CD4-positive, alpha-beta T cell treated with Interleukin-1 beta for 1 hour (primary cell): Measurements from ENCODE around the gene DCBLD1.
"Not testable (repeated sequence)": the region's sequence is repeated elsewhere in the genome, so short reads cannot be mapped to it uniquely, and the experiment has no call there.

Experiments
- DNase-seq, 2 donors: peaks; one replicate each; pipeline ENCODE4 v3.0.0-alpha.2; 2020 to 2022

The DCBLD1 gene

DNA sequence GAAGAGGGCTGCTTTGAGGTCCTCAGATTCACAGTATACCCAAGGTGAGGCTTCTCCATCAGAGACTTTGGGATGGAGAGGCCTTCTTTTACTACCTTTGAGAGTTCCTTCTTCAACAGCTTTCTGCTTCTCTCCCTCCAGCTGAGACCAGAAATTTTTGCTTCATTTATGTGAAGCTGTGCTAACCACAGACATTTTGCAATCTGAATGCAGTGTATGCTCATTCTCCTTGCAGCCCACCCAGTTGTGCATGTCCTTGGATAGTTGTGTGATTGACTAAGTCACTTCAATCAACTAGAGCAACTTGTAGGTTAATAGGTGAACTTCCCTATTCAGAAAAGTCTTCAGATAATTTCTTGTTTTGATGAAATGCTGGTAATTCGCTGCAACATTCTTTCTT is 20.1 kb downstream of the DCBLD1 start:
- no peak for DNase-seq

DNA sequence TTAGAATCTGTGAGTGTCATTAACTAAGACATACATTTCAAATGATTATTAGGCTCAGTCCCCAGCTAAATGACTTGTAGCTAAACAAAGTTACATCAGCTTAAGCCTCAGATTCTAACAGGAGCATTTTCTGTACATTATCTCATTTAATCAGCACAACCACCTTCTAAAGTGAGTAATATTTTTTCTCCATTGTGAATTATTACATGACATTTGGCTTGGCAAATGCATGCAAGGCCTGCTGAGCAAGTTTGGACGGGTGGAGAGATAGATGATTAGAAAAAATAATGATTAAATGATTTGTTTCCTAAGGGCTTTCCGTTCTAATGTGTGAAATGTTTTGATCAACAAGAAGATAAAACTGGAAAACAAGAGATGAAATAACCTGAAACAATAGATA is 20.7 kb downstream of the DCBLD1 start:
- no peak for DNase-seq

DNA sequence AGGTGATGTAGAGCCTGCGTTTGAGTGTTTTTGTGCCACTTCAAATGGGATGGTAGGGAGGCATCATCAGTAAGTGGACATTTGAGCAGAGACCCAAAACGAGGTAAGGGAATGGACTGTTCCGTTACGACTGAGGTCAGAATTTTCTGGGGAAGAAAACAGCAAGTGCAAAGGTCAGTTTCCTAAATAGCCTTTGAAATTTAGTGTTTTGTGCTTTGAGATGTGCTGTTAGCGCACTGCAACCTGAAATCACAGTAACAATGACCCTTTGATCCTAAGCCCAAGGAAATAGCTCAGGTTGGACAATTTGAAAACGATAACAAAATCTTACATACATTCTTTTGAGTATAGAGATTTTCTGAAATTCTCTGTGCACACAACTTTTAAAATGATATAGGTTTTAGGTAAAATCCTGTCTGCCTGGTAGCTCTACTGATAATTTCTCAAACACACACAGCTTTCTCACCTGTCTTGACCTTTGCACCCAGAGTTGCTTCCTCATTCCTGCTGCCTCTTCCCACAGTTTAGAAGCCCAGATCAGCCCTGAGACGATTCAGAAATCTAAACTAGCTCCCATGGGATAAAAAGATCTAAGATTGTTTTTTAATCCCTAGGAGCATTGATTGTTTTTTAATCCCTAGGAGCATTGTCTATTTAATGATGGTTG is 22.1 kb downstream of the DCBLD1 start:
- DNase-seq: no peak

DNA sequence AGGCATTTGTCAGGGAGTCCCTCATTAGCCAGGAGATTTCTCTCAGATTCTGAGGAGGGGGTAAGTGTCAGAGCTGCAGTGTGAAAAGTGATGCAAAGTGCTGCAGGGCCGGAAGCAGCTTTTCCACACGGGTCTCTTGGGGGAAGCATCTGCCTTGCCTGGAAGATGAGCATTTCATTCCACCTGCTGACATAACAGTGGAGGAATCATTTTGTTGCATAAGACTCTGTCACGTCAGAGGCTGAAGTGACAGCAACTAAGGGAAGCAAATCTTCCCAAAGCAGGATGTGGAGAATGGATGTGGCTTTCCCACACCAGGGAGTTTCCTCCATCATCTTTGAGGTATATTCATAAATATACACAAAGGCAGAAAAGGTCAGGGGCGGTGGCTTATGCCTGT is 22.8 kb downstream of the DCBLD1 start:
- no peak for DNase-seq

DNA sequence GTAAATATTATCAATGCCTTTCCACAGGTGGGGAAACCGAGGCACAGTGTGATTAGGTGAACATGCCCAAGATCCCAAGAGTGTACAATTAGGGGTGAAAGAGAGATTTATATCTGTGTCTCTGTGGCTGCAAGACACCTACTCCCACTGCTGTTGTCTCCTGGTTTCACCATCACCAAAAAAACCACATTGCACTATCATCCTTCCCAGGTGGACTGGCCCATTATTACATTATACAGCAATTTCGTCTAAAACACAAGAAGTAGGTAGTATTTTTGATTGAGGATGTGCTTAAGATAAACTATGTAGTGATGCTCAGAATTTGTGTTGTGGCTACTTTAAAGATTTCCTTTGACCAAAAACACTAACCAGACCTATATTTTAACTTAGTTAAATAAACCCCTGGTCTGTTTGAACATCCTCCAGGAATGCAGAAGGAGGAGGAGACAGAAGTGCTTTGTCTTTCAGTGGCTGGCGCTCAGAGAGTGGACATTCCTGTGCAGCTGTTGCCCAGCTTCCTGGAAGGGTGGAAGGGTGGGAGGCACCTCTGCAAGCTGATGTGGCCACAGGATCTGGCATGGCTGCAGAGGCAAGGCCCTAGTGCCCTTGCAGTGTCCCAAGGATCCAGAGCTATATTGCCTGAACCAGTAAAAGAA is 23.8 kb downstream of the DCBLD1 start:
- no peak for DNase-seq

DNA sequence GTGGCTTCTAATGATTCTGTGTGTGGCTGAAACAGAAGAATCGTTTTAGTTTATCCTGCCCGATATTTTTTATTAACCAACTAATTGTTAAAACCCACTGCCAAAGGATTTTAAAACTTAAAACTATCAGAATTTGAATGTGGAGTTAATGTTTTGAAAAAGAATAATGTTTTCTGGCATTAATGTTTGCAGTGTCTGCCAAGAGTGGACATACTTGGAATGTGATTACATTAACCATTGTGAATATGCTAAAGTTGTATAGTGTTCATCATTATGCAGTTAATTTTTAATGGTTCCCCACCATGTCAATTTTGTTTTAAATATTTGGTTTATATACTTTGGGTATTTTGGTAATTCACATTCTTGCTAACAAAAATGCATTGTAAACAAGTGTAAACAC is 24.4 kb downstream of the DCBLD1 start:
- DNase-seq: no peak

DNA sequence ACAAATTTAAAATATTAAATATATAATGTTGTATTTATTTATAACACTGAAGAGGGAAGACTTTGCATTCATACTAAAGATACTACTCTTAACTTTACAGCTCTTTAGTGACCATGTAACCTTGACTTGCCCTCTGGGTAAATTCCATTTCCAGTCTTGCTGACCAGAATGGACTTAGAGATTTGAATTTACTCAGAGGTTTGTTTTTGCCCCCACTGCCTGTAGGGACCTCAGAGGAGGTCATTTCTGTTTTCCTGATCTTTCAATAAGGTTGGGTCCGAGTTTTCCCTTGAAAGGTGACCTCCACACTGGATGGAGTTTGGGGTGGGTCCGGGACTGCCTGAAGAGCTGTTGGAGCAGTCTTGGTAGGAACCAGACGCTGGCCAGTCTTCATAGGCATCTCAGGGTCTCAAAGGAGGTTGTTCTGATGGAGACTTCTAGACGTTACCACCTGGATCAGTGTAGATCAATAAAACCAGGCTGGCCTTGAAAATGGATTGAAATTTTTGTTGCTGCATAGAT is 26.0 kb downstream of the DCBLD1 start:
- DNase-seq: no peak

DNA sequence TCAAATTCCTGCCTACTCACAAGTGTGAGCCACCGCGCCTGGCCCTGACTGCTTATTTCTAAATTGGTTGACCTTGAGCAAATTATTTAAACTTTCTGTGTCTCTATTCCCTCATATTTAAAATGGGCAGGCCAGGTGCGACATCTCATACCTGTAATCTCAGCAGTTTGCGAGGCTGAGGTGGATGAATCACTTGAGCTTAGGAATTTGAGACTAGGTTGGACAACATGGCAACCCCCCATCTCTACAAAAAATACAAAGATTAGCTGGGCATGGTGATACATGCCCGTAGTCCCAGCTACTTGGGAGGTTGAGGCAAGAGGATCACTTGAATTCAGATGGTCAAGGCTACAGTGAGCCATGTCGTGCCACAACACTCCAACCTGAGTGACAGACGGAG is 26.5 kb downstream of the DCBLD1 start:
- DNase-seq: no peak

DNA sequence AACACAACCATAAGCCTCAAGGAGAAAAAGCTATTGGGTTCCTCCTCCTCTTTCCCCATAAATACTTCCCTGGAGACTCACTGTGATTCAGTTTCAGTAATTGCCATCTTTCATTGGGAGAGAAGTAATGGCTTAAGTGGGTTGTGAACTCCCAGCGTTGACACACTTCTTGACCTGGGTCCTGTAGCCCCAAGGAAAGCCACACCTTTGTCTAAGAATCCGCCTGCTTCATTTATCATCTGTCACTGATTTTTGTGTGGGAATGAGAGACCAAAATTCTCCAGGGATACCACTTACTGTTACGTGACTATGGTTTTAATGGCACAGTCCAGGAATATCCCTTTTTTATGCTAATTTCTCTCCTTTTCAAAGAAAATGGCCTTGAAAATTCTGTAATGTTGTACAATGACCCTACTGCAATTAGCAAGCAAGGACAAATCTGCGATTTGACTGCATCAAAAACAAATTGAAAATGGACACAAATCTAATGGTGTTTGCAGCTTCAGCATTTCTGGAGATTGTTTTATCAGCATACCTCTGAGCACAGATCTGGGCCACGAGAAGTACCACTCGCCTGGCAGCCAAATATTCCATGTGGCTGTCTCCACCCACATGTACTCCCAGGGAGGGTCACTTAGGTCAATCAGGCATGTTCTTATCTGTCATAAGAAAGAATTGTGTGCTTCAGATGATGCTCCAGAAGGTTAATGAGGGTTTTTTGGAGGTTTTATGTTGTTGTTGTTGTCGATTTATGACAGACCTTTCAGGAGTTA is 29.8 kb downstream of the DCBLD1 start:
- DNase-seq: no peak

DNA sequence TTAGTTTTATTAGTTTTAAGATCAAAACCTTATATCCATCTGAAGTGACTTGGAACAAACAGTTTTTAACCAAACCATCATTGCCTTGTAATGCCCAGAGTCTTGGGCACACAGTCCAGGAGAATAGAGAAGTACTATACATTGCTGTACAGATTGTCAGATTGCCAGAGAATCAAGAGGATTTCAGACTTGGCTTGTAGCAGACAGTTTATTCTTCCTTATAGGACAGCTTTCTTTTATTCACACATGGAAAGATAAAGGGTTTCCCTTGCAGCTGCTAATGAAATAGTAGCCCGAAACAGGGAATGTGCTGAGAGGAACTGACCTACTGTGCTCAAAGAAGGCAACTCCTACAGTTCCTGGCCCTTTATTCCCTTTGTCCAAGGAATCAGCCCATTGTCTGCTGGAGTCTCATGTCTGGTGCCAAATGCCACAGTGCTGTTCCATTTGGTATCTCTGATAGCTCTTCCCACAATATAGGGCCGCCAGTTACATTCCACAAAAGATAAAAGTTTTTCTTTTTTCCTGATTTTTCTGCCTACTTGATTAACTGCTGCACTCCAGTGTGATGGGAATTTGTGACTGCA is 30.6 kb downstream of the DCBLD1 start:
- no peak for DNase-seq

DNA sequence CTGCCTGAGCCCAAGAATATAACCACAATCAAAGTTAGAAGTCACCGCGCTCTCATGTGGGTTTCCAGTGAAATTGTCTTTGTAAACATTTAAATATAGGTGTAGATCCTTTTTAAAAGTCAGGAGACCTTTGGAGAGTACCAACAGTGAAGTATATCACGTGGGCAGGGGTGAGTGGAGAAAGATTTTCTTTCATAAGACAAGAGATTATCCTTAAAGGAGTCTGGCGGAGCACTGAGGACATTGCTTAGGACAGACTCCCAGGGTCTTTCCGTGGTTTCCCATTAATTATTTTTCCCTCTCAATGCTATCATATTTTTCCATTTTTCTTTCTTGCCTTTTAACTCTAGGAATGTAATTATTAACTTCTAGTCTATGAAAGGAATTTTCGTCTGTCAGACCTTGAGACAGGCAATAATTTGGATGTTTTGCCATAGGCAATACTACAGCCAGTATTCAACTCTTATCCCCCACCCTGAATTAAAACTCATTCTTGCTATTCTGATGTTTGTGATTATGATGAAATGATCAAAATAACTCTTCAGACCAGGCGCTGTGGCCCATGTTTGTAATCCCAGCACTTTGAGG is 31.4 kb downstream of the DCBLD1 start:
- DNase-seq: no peak

DNA sequence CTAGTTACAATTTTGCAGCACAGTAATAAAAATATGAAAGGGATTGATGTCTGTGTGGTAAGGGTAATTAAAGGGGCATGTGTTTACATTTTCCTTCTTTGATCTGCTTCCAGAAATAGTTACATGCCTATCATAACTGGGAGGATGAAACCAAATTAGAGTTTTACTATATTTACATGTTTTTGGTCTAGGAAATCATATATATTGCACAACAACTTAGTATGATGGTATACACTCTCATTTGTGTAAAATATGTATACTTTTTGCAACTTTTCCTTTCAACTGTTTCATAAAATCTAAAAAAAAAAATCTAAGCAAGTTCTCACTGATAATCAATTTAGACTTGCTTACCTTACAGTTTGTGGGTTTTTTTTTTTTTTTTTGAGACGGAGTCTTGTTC is 32.2 kb downstream of the DCBLD1 start:
- no peak for DNase-seq

DNA sequence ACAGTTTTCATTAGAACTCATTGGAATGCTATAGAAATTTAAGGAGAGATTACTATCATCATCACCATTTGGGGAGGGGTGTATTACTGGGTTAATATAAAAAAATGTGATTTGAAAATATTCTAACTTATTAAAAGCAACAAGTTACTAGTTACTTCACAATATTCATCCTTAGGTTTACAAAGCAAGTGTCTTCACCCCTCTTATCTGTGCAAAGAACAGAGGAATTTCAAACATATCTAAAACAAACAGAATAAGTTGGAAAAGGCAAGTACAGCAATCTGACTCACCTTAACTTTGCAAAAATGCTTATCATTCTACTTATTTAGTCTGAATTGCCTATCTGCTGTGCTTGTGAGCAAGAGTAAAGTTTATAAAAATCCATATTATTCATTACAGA is 32.9 kb downstream of the DCBLD1 start:
- DNase-seq: no peak

DNA sequence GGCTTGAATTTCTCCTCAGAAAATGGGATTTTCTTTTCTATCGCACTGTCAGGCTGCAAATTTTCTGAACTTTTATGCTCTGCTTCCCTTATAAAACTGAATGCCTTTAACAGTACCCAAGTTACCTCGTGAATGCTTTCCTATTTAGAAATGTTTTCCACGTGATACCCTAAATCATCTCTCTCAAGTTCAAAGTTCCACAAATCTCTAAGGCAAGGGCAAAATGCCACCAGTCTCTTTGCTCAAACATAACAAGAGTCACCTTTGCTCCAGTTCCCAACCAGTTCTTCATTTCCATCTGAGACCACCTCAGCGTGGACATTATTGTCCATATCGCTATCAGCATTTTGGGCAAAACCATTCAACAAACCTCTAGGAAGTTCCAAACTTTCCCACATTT is 35.5 kb downstream of the DCBLD1 start:
- DNase-seq: not testable (repeated sequence)

DNA sequence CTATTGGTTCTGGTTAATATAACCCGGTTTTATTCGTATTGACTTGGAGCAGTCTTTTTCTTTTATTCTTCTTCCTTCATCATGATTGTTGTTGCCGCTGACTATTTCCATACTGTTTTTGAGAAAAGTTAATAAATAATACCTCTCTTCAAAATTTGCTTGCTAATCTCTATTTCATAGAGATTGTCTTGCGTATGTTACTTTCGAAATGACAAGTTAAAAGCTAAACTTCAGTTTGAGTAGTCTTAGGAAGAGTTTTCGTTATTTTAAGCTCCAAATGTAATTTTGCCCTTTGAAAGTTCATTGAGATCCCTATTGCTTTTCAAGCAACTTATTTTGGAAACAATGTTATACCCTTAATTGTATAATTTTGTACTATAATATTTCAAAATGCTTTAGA is 36.4 kb downstream of the DCBLD1 start:
- no peak for DNase-seq

DNA sequence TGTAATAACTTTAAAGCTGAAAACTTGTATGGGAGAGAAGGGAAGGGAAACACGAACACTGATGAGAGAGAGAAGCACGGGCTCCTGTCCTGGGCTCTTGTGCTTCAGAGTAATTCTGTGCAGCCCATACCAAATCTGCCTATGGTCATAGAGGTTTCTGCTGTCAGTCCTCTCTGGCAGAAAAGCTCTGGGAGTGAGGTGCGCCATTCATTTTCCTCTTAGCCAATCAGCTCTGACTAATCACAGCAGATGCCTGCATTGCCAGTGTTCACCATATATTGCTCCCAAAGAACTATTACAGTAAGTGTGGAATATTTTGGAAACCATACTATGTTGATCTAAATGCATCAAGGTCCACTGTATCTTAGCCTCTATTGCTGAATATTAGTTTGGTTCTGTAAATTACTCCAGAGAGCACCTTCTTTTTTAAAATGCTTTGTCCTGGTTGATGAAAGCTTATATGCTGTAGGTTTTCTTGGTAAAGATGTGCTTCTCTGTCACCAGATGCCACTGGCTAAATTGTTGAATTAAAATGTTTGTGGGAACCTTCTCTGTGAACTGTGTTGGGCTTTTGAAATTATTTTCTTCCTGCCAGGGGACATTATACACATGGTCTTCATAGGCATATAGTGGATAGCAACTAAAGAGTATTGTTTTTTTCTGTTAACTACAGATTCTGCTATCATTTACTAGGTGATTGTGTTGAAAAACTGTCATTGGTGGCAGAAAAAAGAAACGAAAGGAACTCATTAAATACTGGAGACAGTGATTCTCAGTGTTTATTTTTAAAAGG is 38.3 kb downstream of the DCBLD1 start:
- no peak for DNase-seq

DNA sequence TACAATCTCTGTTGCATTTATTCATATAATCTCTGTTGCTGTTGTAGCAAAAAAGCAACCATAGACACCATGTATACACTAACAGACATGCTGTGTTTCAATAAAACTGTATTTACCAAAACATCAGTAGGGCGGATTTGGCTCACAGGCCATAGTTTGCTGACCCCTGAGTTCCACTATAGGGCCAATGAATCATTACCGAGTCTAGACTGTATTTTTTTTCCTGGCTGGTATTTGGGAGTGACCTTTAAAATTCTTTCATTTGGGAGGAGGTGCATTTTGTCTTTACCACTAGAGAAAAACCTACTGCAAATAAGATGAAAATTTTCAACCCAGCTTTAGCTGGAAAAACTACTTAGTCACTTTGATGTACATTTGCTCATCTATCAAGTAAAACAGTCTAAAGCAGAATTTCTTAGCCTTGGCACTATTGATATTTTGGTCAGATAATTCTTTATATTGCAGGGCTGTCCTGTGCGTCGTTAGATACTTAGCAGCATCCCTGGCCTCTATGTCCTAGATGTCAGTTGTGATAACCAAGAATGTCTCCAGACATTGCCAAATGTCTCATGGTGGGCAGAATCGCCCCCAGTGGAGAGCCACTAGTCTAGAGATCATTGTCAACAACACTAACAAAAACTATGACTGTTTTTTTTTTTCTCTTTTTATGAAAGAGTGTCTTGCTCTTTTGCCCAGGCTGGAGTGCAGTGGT is 39.5 kb downstream of the DCBLD1 start:
- DNase-seq: no peak

DNA sequence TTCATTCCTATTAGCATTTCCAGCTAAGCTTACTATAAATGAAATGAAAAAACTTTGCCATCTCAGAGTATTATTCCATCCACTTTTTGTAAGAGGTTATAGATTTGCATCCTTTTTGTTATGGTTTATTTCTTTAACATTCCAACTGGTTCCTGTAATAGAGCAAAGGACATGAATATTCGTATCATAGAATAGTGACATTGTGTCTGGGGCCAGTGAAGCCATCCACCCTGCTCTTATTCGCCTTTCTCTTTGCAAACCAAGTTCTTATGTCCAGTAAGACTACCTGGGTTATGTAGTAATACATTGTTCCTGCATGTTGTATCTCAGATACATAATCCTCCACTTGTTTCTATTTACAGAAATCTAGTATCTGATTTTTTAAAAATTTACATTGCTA is 43.1 kb downstream of the DCBLD1 start:
- no peak for DNase-seq

DNA sequence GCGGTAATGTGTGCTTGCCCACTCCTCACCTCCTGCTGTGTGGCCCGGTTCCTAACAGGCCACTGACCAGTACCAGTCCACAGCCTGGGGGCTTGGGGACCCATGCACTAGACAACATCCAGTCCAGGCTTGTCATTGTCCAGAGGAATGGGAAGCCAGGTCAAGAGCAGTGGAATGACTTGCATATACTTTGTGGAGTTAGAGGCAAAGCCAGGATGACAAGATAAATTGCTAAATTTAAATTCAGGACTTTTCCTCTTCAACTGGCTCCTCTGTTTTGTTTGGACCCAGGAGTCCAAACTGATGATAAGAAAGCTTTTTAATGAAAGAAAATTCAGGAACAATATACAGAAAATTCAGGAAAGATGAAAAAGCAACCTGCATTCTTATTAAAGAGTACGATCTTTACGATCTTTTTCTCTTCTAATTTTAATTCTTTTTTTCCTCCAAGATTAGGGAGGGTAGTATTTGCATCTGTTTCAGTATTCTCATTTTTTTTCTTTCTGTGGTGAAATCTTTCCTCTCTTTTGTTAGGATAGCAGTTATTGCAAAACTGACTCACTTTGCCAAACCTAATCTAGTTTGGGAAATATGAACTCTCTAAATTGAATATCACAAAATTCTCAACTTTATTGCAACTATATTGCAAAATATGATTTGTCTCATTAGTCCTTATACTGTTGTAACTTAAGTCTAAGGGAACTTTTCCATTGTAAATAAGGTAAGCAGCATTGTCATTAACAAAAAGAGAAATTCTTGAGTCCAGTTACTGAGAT is 48.2 kb downstream of the DCBLD1 start:
- DNase-seq: no peak

DNA sequence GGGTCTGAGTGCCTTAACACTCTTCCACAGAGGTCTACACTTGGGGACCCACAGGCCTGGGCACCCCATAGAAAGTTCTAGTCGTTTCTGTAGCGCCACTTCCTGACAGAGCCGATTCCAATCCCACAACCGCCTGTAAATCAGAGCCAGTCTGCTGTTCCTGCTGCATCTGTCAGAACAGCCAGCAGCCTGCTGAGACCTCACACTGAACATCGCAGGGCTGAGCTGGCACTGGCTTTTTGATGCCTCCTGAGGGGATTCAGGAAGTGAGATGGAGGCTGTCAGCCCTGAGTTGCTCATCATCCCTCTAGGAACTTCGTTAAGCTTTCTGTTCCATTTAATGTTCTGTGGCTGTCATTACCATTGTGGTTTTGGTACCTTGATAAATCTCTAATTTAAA is 48.9 kb downstream of the DCBLD1 start:
- no peak for DNase-seq
